SK-N-SH (cell line): ENCODE data around the gene TARBP1.

ENCODE experiments used
- EZH2phosphoT487 ChIP-seq: fragments of 200-600 bp; sonication (generic); IDR thresholded peaks from 2 replicates; pipeline ENCODE4 v1.6.1; 2017; ENCODE audit warnings: low read depth, mixed run types, mild to moderate bottlenecking, antibody characterized with exemption, moderate library complexity, borderline replicate concordance
- FOXM1 ChIP-seq: IDR thresholded peaks from 2 replicates; pipeline ENCODE4 v1.4.0; 2012; ENCODE audit warnings: low read depth, mild to moderate bottlenecking
- NRF1 ChIP-seq: IDR thresholded peaks from 2 replicates; pipeline ENCODE4 v1.6.1; 2012; ENCODE audit warnings: low read depth, mild to moderate bottlenecking, low read length
- POLR2AphosphoS5 ChIP-seq: IDR thresholded peaks from 2 replicates; pipeline ENCODE4 v1.6.1; 2012; ENCODE audit warnings: low read depth, low read length
- RAD21 ChIP-seq: IDR thresholded peaks from 2 replicates; pipeline ENCODE4 v1.6.1; 2012; ENCODE audit warnings: mild to moderate bottlenecking, low read length
- RCOR1 ChIP-seq: fragments of 150-350 bp; IDR thresholded peaks from 2 replicates; pipeline ENCODE4 v1.6.1; 2017; ENCODE audit warnings: antibody characterized with exemption, low read length
- SMC3 ChIP-seq: IDR thresholded peaks from 2 replicates; pipeline ENCODE4 v1.6.1; 2012; ENCODE audit warnings: low read depth, low read length, improper control_type of control experiment
- TEAD4 ChIP-seq: IDR thresholded peaks from 2 replicates; pipeline ENCODE4 v1.4.0; 2012; ENCODE audit warnings: mild to moderate bottlenecking, borderline replicate concordance; ENCODE audit not compliant: insufficient read depth
- YY1 ChIP-seq: IDR thresholded peaks from 2 replicates; pipeline ENCODE4 v1.4.0; 2012; ENCODE audit warnings: low read depth, mild to moderate bottlenecking
- TF ChIP-seq, protein P1 (sequence below): fragments of 200-600 bp; sonication (generic); IDR thresholded peaks from 2 replicates; pipeline ENCODE4 v1.6.1; 2017; ENCODE audit warnings: antibody characterized with exemption, mild to moderate bottlenecking, moderate library complexity
- TF ChIP-seq, protein P2 (sequence below): fragments of 150-350 bp; IDR thresholded peaks from 2 replicates; pipeline ENCODE4 v1.6.1; 2017; ENCODE audit warnings: antibody characterized with exemption, low read length, low read depth, borderline replicate concordance
- TF ChIP-seq, protein P3 (sequence below): IDR thresholded peaks from 2 replicates; pipeline ENCODE4 v1.4.0; 2012; ENCODE audit warnings: low read depth
- TF ChIP-seq, protein P4 (sequence below): IDR thresholded peaks from 2 replicates; pipeline ENCODE4 v1.6.1; 2012; ENCODE audit warnings: mild to moderate bottlenecking, low read depth, low read length, moderate library complexity

GRCh38 chr1:234479310-234479559 lies 256 bp upstream of the TARBP1 start:
- TF ChIP-seq, protein P1, sequence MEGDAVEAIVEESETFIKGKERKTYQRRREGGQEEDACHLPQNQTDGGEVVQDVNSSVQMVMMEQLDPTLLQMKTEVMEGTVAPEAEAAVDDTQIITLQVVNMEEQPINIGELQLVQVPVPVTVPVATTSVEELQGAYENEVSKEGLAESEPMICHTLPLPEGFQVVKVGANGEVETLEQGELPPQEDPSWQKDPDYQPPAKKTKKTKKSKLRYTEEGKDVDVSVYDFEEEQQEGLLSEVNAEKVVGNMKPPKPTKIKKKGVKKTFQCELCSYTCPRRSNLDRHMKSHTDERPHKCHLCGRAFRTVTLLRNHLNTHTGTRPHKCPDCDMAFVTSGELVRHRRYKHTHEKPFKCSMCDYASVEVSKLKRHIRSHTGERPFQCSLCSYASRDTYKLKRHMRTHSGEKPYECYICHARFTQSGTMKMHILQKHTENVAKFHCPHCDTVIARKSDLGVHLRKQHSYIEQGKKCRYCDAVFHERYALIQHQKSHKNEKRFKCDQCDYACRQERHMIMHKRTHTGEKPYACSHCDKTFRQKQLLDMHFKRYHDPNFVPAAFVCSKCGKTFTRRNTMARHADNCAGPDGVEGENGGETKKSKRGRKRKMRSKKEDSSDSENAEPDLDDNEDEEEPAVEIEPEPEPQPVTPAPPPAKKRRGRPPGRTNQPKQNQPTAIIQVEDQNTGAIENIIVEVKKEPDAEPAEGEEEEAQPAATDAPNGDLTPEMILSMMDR, result no peak
- TF ChIP-seq, protein P2, sequence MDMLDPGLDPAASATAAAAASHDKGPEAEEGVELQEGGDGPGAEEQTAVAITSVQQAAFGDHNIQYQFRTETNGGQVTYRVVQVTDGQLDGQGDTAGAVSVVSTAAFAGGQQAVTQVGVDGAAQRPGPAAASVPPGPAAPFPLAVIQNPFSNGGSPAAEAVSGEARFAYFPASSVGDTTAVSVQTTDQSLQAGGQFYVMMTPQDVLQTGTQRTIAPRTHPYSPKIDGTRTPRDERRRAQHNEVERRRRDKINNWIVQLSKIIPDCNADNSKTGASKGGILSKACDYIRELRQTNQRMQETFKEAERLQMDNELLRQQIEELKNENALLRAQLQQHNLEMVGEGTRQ, result no peak
- no peak for TF ChIP-seq RAD21
- no peak for TF ChIP-seq RCOR1
- TF ChIP-seq, protein P3, sequence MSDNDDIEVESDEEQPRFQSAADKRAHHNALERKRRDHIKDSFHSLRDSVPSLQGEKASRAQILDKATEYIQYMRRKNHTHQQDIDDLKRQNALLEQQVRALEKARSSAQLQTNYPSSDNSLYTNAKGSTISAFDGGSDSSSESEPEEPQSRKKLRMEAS, result no peak
- no peak; the same call in 1 of the 2 replicates for TF ChIP-seq POLR2AphosphoS5
- no peak for TF ChIP-seq FOXM1
- TF ChIP-seq, protein P4, sequence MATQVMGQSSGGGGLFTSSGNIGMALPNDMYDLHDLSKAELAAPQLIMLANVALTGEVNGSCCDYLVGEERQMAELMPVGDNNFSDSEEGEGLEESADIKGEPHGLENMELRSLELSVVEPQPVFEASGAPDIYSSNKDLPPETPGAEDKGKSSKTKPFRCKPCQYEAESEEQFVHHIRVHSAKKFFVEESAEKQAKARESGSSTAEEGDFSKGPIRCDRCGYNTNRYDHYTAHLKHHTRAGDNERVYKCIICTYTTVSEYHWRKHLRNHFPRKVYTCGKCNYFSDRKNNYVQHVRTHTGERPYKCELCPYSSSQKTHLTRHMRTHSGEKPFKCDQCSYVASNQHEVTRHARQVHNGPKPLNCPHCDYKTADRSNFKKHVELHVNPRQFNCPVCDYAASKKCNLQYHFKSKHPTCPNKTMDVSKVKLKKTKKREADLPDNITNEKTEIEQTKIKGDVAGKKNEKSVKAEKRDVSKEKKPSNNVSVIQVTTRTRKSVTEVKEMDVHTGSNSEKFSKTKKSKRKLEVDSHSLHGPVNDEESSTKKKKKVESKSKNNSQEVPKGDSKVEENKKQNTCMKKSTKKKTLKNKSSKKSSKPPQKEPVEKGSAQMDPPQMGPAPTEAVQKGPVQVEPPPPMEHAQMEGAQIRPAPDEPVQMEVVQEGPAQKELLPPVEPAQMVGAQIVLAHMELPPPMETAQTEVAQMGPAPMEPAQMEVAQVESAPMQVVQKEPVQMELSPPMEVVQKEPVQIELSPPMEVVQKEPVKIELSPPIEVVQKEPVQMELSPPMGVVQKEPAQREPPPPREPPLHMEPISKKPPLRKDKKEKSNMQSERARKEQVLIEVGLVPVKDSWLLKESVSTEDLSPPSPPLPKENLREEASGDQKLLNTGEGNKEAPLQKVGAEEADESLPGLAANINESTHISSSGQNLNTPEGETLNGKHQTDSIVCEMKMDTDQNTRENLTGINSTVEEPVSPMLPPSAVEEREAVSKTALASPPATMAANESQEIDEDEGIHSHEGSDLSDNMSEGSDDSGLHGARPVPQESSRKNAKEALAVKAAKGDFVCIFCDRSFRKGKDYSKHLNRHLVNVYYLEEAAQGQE, result no peak
- TF ChIP-seq YY1, result no peak
- no peak for TF ChIP-seq NRF1
- no peak for TF ChIP-seq SMC3
- TF ChIP-seq TEAD4, result no peak
- TF ChIP-seq EZH2phosphoT487, result no peak
